ENCODE data around the gene SSH3. TPM values are rescaled to one million over a fixed set of nuclear protein-coding genes. Genes with fewer than 3 reads are reported as not detected.

Gene SSH3
- total and polyA plus RNA-seq, 2 of the 8 experiments (the other 6 are each of a cell fraction or from before 2014, with no cell fraction given), result 16.9 to 19.8 TPM

DNA sequence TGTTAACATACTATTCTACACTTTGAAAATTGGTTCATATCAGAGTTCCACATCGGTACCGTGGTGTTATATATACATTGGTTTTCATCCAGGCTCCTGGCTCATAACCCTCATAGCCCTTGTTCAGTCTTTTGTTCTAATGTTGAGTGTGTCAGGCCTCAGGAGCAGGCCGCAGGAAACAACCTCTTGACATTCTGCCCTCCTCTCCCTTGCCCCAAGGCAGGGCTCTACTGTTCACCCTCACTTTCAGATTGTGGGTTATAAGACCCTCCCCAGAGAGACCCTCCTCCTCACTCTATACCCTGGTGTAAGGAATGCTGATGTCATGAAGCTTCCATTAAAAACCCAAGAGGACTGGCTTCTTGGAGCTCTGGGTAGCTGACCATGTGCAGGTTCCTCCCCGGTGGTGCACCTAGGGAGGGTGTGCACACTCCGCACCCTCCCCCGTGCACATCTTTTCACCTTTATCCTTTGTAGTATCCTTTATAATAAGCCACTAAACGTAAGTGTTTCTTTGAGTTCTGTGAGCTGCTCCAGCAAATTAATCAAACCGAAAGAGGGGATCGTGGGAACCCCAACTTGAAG, 12.1 kb downstream of the SSH3 start (continued):
- TF ChIP-seq, protein P1, sequence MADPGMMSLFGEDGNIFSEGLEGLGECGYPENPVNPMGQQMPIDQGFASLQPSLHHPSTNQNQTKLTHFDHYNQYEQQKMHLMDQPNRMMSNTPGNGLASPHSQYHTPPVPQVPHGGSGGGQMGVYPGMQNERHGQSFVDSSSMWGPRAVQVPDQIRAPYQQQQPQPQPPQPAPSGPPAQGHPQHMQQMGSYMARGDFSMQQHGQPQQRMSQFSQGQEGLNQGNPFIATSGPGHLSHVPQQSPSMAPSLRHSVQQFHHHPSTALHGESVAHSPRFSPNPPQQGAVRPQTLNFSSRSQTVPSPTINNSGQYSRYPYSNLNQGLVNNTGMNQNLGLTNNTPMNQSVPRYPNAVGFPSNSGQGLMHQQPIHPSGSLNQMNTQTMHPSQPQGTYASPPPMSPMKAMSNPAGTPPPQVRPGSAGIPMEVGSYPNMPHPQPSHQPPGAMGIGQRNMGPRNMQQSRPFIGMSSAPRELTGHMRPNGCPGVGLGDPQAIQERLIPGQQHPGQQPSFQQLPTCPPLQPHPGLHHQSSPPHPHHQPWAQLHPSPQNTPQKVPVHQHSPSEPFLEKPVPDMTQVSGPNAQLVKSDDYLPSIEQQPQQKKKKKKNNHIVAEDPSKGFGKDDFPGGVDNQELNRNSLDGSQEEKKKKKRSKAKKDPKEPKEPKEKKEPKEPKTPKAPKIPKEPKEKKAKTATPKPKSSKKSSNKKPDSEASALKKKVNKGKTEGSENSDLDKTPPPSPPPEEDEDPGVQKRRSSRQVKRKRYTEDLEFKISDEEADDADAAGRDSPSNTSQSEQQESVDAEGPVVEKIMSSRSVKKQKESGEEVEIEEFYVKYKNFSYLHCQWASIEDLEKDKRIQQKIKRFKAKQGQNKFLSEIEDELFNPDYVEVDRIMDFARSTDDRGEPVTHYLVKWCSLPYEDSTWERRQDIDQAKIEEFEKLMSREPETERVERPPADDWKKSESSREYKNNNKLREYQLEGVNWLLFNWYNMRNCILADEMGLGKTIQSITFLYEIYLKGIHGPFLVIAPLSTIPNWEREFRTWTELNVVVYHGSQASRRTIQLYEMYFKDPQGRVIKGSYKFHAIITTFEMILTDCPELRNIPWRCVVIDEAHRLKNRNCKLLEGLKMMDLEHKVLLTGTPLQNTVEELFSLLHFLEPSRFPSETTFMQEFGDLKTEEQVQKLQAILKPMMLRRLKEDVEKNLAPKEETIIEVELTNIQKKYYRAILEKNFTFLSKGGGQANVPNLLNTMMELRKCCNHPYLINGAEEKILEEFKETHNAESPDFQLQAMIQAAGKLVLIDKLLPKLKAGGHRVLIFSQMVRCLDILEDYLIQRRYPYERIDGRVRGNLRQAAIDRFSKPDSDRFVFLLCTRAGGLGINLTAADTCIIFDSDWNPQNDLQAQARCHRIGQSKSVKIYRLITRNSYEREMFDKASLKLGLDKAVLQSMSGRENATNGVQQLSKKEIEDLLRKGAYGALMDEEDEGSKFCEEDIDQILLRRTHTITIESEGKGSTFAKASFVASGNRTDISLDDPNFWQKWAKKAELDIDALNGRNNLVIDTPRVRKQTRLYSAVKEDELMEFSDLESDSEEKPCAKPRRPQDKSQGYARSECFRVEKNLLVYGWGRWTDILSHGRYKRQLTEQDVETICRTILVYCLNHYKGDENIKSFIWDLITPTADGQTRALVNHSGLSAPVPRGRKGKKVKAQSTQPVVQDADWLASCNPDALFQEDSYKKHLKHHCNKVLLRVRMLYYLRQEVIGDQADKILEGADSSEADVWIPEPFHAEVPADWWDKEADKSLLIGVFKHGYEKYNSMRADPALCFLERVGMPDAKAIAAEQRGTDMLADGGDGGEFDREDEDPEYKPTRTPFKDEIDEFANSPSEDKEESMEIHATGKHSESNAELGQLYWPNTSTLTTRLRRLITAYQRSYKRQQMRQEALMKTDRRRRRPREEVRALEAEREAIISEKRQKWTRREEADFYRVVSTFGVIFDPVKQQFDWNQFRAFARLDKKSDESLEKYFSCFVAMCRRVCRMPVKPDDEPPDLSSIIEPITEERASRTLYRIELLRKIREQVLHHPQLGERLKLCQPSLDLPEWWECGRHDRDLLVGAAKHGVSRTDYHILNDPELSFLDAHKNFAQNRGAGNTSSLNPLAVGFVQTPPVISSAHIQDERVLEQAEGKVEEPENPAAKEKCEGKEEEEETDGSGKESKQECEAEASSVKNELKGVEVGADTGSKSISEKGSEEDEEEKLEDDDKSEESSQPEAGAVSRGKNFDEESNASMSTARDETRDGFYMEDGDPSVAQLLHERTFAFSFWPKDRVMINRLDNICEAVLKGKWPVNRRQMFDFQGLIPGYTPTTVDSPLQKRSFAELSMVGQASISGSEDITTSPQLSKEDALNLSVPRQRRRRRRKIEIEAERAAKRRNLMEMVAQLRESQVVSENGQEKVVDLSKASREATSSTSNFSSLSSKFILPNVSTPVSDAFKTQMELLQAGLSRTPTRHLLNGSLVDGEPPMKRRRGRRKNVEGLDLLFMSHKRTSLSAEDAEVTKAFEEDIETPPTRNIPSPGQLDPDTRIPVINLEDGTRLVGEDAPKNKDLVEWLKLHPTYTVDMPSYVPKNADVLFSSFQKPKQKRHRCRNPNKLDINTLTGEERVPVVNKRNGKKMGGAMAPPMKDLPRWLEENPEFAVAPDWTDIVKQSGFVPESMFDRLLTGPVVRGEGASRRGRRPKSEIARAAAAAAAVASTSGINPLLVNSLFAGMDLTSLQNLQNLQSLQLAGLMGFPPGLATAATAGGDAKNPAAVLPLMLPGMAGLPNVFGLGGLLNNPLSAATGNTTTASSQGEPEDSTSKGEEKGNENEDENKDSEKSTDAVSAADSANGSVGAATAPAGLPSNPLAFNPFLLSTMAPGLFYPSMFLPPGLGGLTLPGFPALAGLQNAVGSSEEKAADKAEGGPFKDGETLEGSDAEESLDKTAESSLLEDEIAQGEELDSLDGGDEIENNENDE (IDR thresholded peaks at IDR 0.05; ENCODE audit: insufficient replicate concordance, low read length), result no peak
- no peak for TF ChIP-seq PHF8 (conservative IDR thresholded peaks at IDR 0.05; ENCODE audit: low read depth, low read length)
- TF ChIP-seq EZH2 (IDR thresholded peaks at IDR 0.05; ENCODE audit: low read depth, low read length, severe bottlenecking), result no peak
- no peak for TF ChIP-seq TAF7 (optimal IDR thresholded peaks at IDR 0.05; ENCODE audit: borderline replicate concordance, low read depth, low read length)
- no peak for TF ChIP-seq YY1 (IDR thresholded peaks at IDR 0.05; ENCODE audit: low read depth, low read length)
- TF ChIP-seq SP4 (IDR thresholded peaks at IDR 0.05; ENCODE audit: low read length), result no peak
- no peak for TF ChIP-seq FOSL1 (IDR thresholded peaks at IDR 0.05; ENCODE audit: insufficient read depth, low read depth, low read length)
- no peak for TF ChIP-seq BRCA1 (IDR thresholded peaks at IDR 0.05; ENCODE audit: low read depth, low read length)
- no peak for TF ChIP-seq ZNF274 (IDR thresholded peaks at IDR 0.05; ENCODE audit: borderline replicate concordance, extremely low read depth, low read length)
- TF ChIP-seq GABPA (IDR thresholded peaks at IDR 0.05; ENCODE audit: borderline replicate concordance, insufficient read depth, low read length), result no peak
- no peak for TF ChIP-seq EGR1 (IDR thresholded peaks at IDR 0.05; ENCODE audit: borderline replicate concordance, low read depth, low read length)
- TF ChIP-seq HDAC6 (IDR thresholded peaks at IDR 0.05; ENCODE audit: low read depth, low read length), result no peak
